ENCODE data around the gene FAM181B. TPM values are rescaled to one million over a fixed set of nuclear protein-coding genes. Genes with fewer than 3 reads are reported as not detected.

FAM181B gene
- 0.60 and 0.99 TPM in 2 replicates for total RNA-seq
- 1.0 and 1.4 TPM in 2 replicates for polyA plus RNA-seq

- H3K27me3 ChIP-seq, result peaks cover 65% of the 10 kb centered on the region
- H3K27ac ChIP-seq, result no peak within 1 kb of the TSS
- H3K4me1 ChIP-seq (ENCODE audit: low read depth), result no peaks in the 10 kb centered on the region
- H3K36me3 ChIP-seq, result no peaks in the 10 kb centered on the region
- no peak for TF ChIP-seq CTCF (IDR thresholded peaks at IDR 0.05; ENCODE audit: low read depth, low read length)
- DNase-seq (ENCODE audit: low read depth in 1 of 2, low spot score in 1 of 2), result peak; percentile 52 to 85
- no peaks in the 10 kb centered on the region for H3K9me3 ChIP-seq (ENCODE audit: low read depth)
- peak within 1 kb of the TSS; percentile 76 for H3K4me3 ChIP-seq
These were observed at the start of gene FAM181B for GRCh38 chr11:82733444-82734119. TSS of gene FAM181B (minus strand) at chr11:82733864. CDS start at chr11:82733729, 135 bp downstream.

- H3K36me3 ChIP-seq, result no peaks in the 10 kb centered on the region
- DNase-seq (ENCODE audit: low read depth in 1 of 2, low spot score in 1 of 2), result no peak
- H3K4me1 ChIP-seq (ENCODE audit: low read depth), result no peaks in the 10 kb centered on the region
- H3K27me3 ChIP-seq, result no peaks in the 10 kb centered on the region
- H3K9me3 ChIP-seq (ENCODE audit: low read depth), result no peaks in the 10 kb centered on the region
- H3K27ac ChIP-seq, result no peak overlapping the region
- TF ChIP-seq CTCF (IDR thresholded peaks at IDR 0.05; ENCODE audit: low read depth, low read length), result no peak
- no peak overlapping the region for H3K4me3 ChIP-seq
These were observed 49.2 kb upstream of the FAM181B start for GRCh38 chr11:82782825-82783374.

- TF ChIP-seq CTCF (IDR thresholded peaks at IDR 0.05; ENCODE audit: low read depth, low read length), result no peak
- H3K4me1 ChIP-seq (ENCODE audit: low read depth), result no peaks in the 10 kb centered on the region
- H3K36me3 ChIP-seq, result no peaks in the 10 kb centered on the region
- no peak overlapping the region for H3K4me3 ChIP-seq
- DNase-seq (ENCODE audit: low read depth in 1 of 2, low spot score in 1 of 2), result no peak
- H3K27me3 ChIP-seq, result no peaks in the 10 kb centered on the region
- H3K27ac ChIP-seq, result no peak overlapping the region
- no peaks in the 10 kb centered on the region for H3K9me3 ChIP-seq (ENCODE audit: low read depth)
These were observed 45.1 kb upstream of the FAM181B start for GRCh38 chr11:82778776-82779175.

GRCh38 chr11:82776377-82776776 is 42.7 kb upstream of the FAM181B start:
- no peak for TF ChIP-seq CTCF (IDR thresholded peaks at IDR 0.05; ENCODE audit: low read depth, low read length)
- no peaks in the 10 kb centered on the region for H3K9me3 ChIP-seq (ENCODE audit: low read depth)
- DNase-seq (ENCODE audit: low read depth in 1 of 2, low spot score in 1 of 2), result no peak
- no peak overlapping the region for H3K27ac ChIP-seq
- no peaks in the 10 kb centered on the region for H3K4me1 ChIP-seq (ENCODE audit: low read depth)
- no peaks in the 10 kb centered on the region for H3K36me3 ChIP-seq
- no peak overlapping the region for H3K4me3 ChIP-seq
- no peaks in the 10 kb centered on the region for H3K27me3 ChIP-seq

GRCh38 chr11:82775736-82776346 is 42.2 kb upstream of the FAM181B start:
- Histone ChIP-seq H3K9me3 (ENCODE audit: low read depth) (no peaks in the 10 kb centered on the region), H3K27me3 (no peaks in the 10 kb centered on the region), H3K27ac (no peak overlapping the region), H3K36me3 (no peaks in the 10 kb centered on the region), H3K4me3 (no peak overlapping the region), H3K4me1 (ENCODE audit: low read depth) (no peaks in the 10 kb centered on the region)
- peak; percentile 96 for TF ChIP-seq CTCF (IDR thresholded peaks at IDR 0.05; ENCODE audit: low read depth, low read length)
- peak; percentile 49 to 67 for DNase-seq (ENCODE audit: low read depth in 1 of 2, low spot score in 1 of 2)

All from cardiac muscle cell (in vitro differentiated cells and primary cell).